HEK293 (cell line): Measurements from ENCODE around the gene ZNF865.

Source experiments
- BCL11A ChIP-seq: fragments of 450-650 bp; formaldehyde crosslinking; IDR thresholded peaks from 2 replicates; pipeline ENCODE4 v1.5.1; 2016; ENCODE audit warnings: low read depth, missing biosample characterization, missing genetic modification characterization
- EGR2 ChIP-seq: fragments of 450-650 bp; formaldehyde crosslinking; IDR thresholded peaks from 2 replicates; pipeline ENCODE4 v1.5.1; 2016; ENCODE audit warnings: low read depth, missing biosample characterization, missing genetic modification characterization
- FEZF1 ChIP-seq: fragments of 450-650 bp; formaldehyde crosslinking; IDR thresholded peaks from 2 replicates; pipeline ENCODE4 v1.5.1; 2016; ENCODE audit warnings: missing biosample characterization, missing genetic modification characterization
- HOXC10 ChIP-seq: sonication (generic); formaldehyde crosslinking; IDR thresholded peaks from 2 replicates; pipeline ENCODE4 v1.8.1; 2023; ENCODE audit warnings: mild to moderate bottlenecking, missing genetic modification reagents
- OSR2 ChIP-seq: fragments of 450-650 bp; formaldehyde crosslinking; IDR thresholded peaks from 2 replicates; pipeline ENCODE4 v1.5.1; 2016; ENCODE audit warnings: missing biosample characterization, missing genetic modification characterization
- PRDM6 ChIP-seq: fragments of 450-650 bp; formaldehyde crosslinking; IDR thresholded peaks from 2 replicates; pipeline ENCODE4 v1.5.1; 2017; ENCODE audit warnings: missing biosample characterization, missing genetic modification characterization
- RBAK ChIP-seq: fragments of 450-650 bp; formaldehyde crosslinking; IDR thresholded peaks from 2 replicates; pipeline ENCODE4 v1.5.1; 2016; ENCODE audit warnings: missing biosample characterization, missing genetic modification characterization
- SP3 ChIP-seq: fragments of 450-650 bp; formaldehyde crosslinking; IDR thresholded peaks from 2 replicates; pipeline ENCODE4 v1.5.1; 2016; ENCODE audit warnings: missing biosample characterization, missing genetic modification characterization
- SP7 ChIP-seq: fragments of 450-650 bp; formaldehyde crosslinking; IDR thresholded peaks from 2 replicates; pipeline ENCODE4 v1.5.1; 2016; ENCODE audit warnings: missing biosample characterization, missing genetic modification characterization
- ZBTB11 ChIP-seq: fragments of 450-650 bp; formaldehyde crosslinking; conservative IDR thresholded peaks from 2 replicates; pipeline ENCODE4 v1.5.1; 2016; ENCODE audit warnings: low read depth, missing biosample characterization, missing genetic modification characterization
- ZBTB17 ChIP-seq: fragments of 450-650 bp; formaldehyde crosslinking; IDR thresholded peaks from 2 replicates; pipeline ENCODE4 v1.5.1; 2016; ENCODE audit warnings: missing biosample characterization, missing genetic modification characterization
- ZBTB8A ChIP-seq: fragments of 450-650 bp; formaldehyde crosslinking; IDR thresholded peaks from 2 replicates; pipeline ENCODE4 v1.5.1; 2016; ENCODE audit warnings: missing biosample characterization, missing genetic modification characterization
- ZEB2 ChIP-seq: fragments of 450-650 bp; formaldehyde crosslinking; IDR thresholded peaks from 2 replicates; pipeline ENCODE4 v1.5.1; 2016; ENCODE audit warnings: missing biosample characterization, missing genetic modification characterization
- ZNF112 ChIP-seq: fragments of 450-650 bp; formaldehyde crosslinking; IDR thresholded peaks from 2 replicates; pipeline ENCODE4 v1.5.0; 2017; ENCODE audit warnings: missing biosample characterization, missing genetic modification characterization
- ZNF155 ChIP-seq: fragments of 450-650 bp; formaldehyde crosslinking; IDR thresholded peaks from 2 replicates; pipeline ENCODE4 v1.5.1; 2016; ENCODE audit warnings: missing biosample characterization, missing genetic modification characterization
- ZNF157 ChIP-seq: fragments of 450-650 bp; formaldehyde crosslinking; IDR thresholded peaks from 2 replicates; pipeline ENCODE4 v1.5.1; 2016; ENCODE audit warnings: missing biosample characterization, missing genetic modification characterization
- ZNF223 ChIP-seq: fragments of 450-650 bp; formaldehyde crosslinking; IDR thresholded peaks from 2 replicates; pipeline ENCODE4 v1.5.1; 2016; ENCODE audit warnings: missing biosample characterization, missing genetic modification characterization
- ZNF292 ChIP-seq: fragments of 450-650 bp; formaldehyde crosslinking; IDR thresholded peaks from 2 replicates; pipeline ENCODE4 v1.5.1; 2016; ENCODE audit warnings: low read depth, missing biosample characterization, missing genetic modification characterization, borderline replicate concordance
- ZNF311 ChIP-seq: fragments of 450-650 bp; formaldehyde crosslinking; IDR thresholded peaks from 2 replicates; pipeline ENCODE4 v1.5.1; 2017; ENCODE audit warnings: missing biosample characterization, missing genetic modification characterization, borderline replicate concordance
- ZNF324 ChIP-seq: fragments of 450-650 bp; formaldehyde crosslinking; IDR thresholded peaks from 2 replicates; pipeline ENCODE4 v1.5.1; 2016; ENCODE audit warnings: missing biosample characterization, missing genetic modification characterization
- ZNF416 ChIP-seq: fragments of 450-650 bp; formaldehyde crosslinking; IDR thresholded peaks from 2 replicates; pipeline ENCODE4 v1.5.1; 2016; ENCODE audit warnings: missing biosample characterization, missing genetic modification characterization
- ZNF571 ChIP-seq: fragments of 450-650 bp; formaldehyde crosslinking; IDR thresholded peaks from 2 replicates; pipeline ENCODE4 v1.5.0; 2017; ENCODE audit warnings: missing biosample characterization, missing genetic modification characterization
- ZNF596 ChIP-seq: fragments of 450-650 bp; IDR thresholded peaks from 2 replicates; pipeline ENCODE4 v1.5.0; 2018; ENCODE audit warnings: missing biosample characterization, mild to moderate bottlenecking, missing genetic modification characterization, moderate library complexity
- ZNF621 ChIP-seq: fragments of 450-650 bp; formaldehyde crosslinking; IDR thresholded peaks from 2 replicates; pipeline ENCODE4 v1.5.1; 2017; ENCODE audit warnings: missing biosample characterization, missing genetic modification characterization
- ZNF645 ChIP-seq: fragments of 450-650 bp; formaldehyde crosslinking; IDR thresholded peaks from 2 replicates; pipeline ENCODE4; 2016; ENCODE audit warnings: missing biosample characterization, missing genetic modification characterization
- ZNF677 ChIP-seq: fragments of 450-650 bp; IDR thresholded peaks from 2 replicates; pipeline ENCODE4 v1.5.0; 2018; ENCODE audit warnings: missing biosample characterization, mild to moderate bottlenecking, missing genetic modification characterization, moderate library complexity
- ZNF704 ChIP-seq: fragments of 450-650 bp; formaldehyde crosslinking; IDR thresholded peaks from 2 replicates; pipeline ENCODE4 v1.5.1; 2016; ENCODE audit warnings: missing biosample characterization, missing genetic modification characterization
- ZNF791 ChIP-seq: fragments of 450-650 bp; formaldehyde crosslinking; IDR thresholded peaks from 2 replicates; pipeline ENCODE4 v1.5.1; 2016; ENCODE audit warnings: missing biosample characterization, missing genetic modification characterization
- ZNF792 ChIP-seq: fragments of 450-650 bp; formaldehyde crosslinking; IDR thresholded peaks from 2 replicates; pipeline ENCODE4 v1.5.1; 2016; ENCODE audit warnings: missing biosample characterization, missing genetic modification characterization
- TF ChIP-seq, protein P1 (sequence below): fragments of 450-650 bp; formaldehyde crosslinking; IDR thresholded peaks from 2 replicates; pipeline ENCODE4 v1.5.1; 2017; ENCODE audit warnings: missing biosample characterization, missing genetic modification characterization
- TF ChIP-seq, protein P2 (sequence below): fragments of 450-650 bp; formaldehyde crosslinking; optimal IDR thresholded peaks from 2 replicates; pipeline ENCODE3; 2016; ENCODE audit warnings: missing biosample characterization, mild to moderate bottlenecking, missing genetic modification characterization

Gene ZNF865

GRCh38 chr19:55654868-55655647, 49.6 kb downstream of the ZNF865 start, which contains the start of gene U2AF2 (continued):
- TF ChIP-seq ZBTB11 (tag by site-specific recombination) (peak; percentile 78), FEZF1 (tag by site-specific recombination) (no peak), SP7 (tag by site-specific recombination) (peak; percentile 73), RBAK (tag by site-specific recombination) (no peak), ZNF791 (no peak), ZBTB17 (0 out of 2 replicates have a peak, but pooled peaks have one; percentile 18), OSR2 (no peak), ZNF112 (tag by site-specific recombination) (no peak), ZNF645 (tag by site-specific recombination) (peak; percentile 89; the same call in 1 of the 2 replicates), EGR2 (tag by site-specific recombination) (0 out of 2 replicates have a peak, but pooled peaks have one; percentile 29), ZNF416 (tag by site-specific recombination) (no peak), BCL11A (tag by site-specific recombination) (no peak), ZBTB8A (tag by site-specific recombination) (0 out of 2 replicates have a peak, but pooled peaks have one; percentile 14), ZNF155 (tag by site-specific recombination) (no peak), ZNF223 (no peak), ZNF792 (no peak), ZNF571 (tag by site-specific recombination) (no peak), ZNF157 (tag by site-specific recombination) (no peak), ZNF596 (0 out of 2 replicates have a peak, but pooled peaks have one; percentile 23), ZNF324 (tag by site-specific recombination) (peak; percentile 64; the same call in 1 of the 2 replicates), PRDM6 (tag by site-specific recombination) (no peak), SP3 (tag by site-specific recombination) (peak; percentile 50; the same call in 1 of the 2 replicates), ZEB2 (tag by site-specific recombination) (peak; percentile 52; the same call in 1 of the 2 replicates), ZNF704 (tag by site-specific recombination) (no peak), ZNF677 (tag by site-specific recombination) (no peak), ZNF621 (tag by site-specific recombination) (no peak), ZNF311 (no peak), ZNF292 (no peak), HOXC10 (CRISPR knock-in tag) (no peak)
- TF ChIP-seq, protein P1, sequence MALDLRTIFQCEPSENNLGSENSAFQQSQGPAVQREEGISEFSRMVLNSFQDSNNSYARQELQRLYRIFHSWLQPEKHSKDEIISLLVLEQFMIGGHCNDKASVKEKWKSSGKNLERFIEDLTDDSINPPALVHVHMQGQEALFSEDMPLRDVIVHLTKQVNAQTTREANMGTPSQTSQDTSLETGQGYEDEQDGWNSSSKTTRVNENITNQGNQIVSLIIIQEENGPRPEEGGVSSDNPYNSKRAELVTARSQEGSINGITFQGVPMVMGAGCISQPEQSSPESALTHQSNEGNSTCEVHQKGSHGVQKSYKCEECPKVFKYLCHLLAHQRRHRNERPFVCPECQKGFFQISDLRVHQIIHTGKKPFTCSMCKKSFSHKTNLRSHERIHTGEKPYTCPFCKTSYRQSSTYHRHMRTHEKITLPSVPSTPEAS (tag by site-specific recombination), result peak; percentile 46; the same call in 1 of the 2 replicates
- TF ChIP-seq, protein P2, sequence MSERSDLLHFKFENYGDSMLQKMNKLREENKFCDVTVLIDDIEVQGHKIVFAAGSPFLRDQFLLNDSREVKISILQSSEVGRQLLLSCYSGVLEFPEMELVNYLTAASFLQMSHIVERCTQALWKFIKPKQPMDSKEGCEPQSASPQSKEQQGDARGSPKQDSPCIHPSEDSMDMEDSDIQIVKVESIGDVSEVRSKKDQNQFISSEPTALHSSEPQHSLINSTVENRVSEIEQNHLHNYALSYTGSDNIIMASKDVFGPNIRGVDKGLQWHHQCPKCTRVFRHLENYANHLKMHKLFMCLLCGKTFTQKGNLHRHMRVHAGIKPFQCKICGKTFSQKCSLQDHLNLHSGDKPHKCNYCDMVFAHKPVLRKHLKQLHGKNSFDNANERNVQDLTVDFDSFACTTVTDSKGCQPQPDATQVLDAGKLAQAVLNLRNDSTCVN, result peak; percentile 96
